ENCODE results near the gene NPTXR.

The NPTXR gene

GRCh38 chr22:38835888-38836301 lies 7.9 kb downstream of the NPTXR start:
- no peak overlapping the region for H3K4me3 ChIP-seq (ENCODE audit: low read depth, low read length)
- no peak for TF ChIP-seq CTCF (IDR thresholded peaks at IDR 0.05; ENCODE audit: low read depth, low read length)

- no peak for TF ChIP-seq CTCF (IDR thresholded peaks at IDR 0.05; ENCODE audit: low read depth, low read length)
- H3K4me3 ChIP-seq (ENCODE audit: low read depth, low read length): no peak overlapping the region
Measured at GRCh38 chr22:38834991-38835390, 8.8 kb downstream of the NPTXR start.

DNA sequence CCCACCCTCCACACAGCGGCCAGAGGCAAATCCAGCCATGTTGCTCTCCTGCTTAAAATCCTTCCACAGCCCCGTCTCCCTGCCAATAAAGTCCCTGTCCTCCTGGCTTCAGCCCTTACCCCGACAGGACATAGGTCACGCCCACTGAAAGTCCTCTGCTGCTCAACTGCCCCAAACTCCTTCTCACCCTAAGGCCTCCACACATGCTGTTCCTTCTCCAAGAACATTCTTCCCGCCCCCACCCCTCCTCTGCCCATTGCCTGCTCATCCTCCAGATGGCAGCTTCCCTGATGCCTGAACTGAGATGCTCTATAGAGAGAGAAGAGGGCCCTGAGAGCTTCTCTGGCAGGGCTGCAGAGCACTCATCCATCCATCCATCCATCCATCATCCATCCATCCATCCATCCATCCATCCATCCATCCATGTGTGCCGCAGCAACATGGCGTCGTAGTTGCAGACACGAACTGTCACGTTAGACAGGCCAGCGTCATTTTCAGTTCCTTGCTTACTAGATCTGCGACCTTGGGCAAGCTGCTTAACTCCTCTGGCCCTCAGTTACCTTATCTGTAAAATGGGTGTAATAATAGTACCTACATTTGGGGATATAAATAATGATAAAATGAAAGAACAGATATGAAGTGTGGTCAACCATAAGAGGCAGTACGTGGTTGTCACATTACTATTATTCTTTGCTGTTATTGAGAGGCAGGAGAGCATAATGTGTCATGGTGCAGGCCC lies 9.4 kb downstream of the NPTXR start:
- no peak overlapping the region for H3K4me3 ChIP-seq (ENCODE audit: low read depth, low read length)
- TF ChIP-seq CTCF (IDR thresholded peaks at IDR 0.05; ENCODE audit: low read depth, low read length): no peak

- H3K4me3 ChIP-seq (ENCODE audit: low read depth, low read length): no peak overlapping the region
- TF ChIP-seq CTCF (IDR thresholded peaks at IDR 0.05; ENCODE audit: low read depth, low read length): no peak
Measured at GRCh38 chr22:38833061-38833460, 10.8 kb downstream of the NPTXR start.

DNA sequence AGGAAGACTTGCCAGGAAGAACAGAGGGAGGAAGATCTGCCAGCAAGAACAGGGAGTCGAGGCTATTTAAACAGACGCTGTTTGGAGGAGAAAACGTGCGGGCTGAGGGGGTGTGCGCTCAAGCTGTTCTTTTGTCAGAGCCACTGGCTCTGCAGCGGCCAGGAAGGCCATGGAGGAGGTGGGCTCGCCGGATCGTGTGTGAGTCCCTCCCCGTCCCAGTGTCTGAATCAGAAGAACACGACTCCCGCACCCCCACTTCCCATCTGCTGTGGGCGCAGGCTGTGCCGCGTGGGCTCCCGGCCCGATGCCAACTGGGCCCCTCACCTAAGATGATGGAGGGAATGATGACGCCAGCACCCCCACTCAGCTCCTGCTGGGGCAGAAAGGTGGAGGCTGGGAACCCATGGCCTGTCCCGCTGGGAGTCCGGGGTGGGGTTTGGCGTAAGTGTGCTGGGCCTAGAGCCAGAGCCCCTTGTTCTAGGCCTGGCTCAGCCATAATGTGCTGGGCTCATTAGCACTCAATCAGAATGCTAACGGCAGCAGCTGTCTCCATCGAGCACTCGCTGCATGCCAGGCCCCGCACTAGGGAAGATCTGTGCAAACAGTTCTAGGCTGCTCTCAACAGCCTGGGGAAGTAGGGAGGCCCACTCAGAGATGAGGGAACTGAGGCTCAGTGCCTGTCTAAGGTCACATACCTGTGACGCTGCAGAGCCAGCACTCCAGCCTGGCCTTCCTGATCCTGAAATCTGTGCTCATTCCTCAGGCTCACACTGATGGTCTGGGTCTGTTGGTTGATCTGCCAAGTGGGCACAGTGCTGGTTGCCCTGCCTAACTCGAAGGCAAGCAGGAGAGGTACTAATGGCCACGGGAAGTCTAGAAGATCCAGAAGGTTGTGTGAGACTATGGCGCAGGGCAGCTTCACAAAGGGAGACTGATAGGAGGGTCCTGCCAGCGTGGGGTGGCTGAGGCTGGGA lies 11.5 kb downstream of the NPTXR start:
- no peak overlapping the region for H3K4me3 ChIP-seq (ENCODE audit: low read depth, low read length)
- TF ChIP-seq CTCF (IDR thresholded peaks at IDR 0.05; ENCODE audit: low read depth, low read length): no peak

DNA sequence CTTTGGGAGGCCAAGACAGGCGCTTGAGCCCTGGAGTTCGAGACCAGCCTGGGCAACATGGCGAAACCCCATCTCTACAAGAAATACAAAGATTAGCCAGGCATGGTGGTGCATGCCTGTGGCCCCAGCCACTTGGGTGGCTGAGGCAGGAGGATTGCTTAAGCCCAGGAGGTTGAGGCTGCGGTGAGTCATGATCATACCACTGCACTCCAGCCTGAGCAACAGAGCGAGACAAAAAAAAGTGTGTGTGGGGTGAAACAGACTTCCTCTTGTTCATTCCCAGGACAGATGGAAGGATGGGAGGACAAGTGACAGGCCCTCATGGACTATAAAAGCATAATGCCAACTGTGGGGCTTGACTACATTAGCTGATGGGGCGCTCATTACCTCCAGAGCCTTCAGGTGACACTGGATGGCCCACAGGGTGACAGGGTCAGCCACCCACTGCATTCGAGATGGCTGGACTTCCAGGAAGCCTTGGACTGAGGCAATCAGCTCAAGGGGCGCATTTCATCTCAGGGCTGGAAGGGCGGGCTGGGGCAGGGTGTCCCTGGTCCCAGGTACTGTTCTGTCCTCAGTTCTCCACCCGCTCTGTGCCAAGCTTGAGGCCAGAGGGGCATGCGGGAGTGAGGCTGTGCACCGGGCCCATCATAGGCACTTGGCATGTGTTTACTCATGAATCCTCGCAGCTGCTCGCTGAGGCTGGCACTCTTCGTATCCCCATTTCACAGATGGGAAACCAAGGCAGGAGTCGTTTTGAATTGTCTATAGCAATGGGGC lies 12.5 kb downstream of the NPTXR start:
- no peak for TF ChIP-seq CTCF (IDR thresholded peaks at IDR 0.05; ENCODE audit: low read depth, low read length)

More for the DNA sequence above, 12.5 kb downstream of the NPTXR start:
- H3K4me3 ChIP-seq (ENCODE audit: low read depth, low read length): no peak overlapping the region
